Keratinocyte (primary cell): Measurements from ENCODE around the gene TMCO4. TPM values are rescaled to one million over a fixed set of nuclear protein-coding genes. Genes with fewer than 3 reads are reported as not detected.

Experiments used
- DNase-seq: peaks from one replicate; pipeline ENCODE4 v3.0.0-alpha.2; 2011; ENCODE audit warnings: low read depth, missing footprints, low spot score
- FAIRE-seq: peaks from 2 replicates; lab custom pipeline; 2011; peaks lifted over from hg19 to GRCh38; lab: Jason Lieb, UNC
- H2AFZ ChIP-seq: 2 replicates; pipeline ENCODE4 v1.6.0; 2012; ENCODE audit warnings: low read length, control low read depth, inconsistent platforms; ENCODE audit not compliant: control insufficient read depth
- H3K27ac ChIP-seq: 2 replicates; pipeline ENCODE4 v1.5.1; 2011; ENCODE audit warnings: low read length; ENCODE audit not compliant: control insufficient read depth, insufficient read depth
- H3K27me3 ChIP-seq: 3 replicates; pipeline ENCODE4 v1.6.0; 2011; ENCODE audit warnings: low read length; ENCODE audit not compliant: control insufficient read depth, insufficient read depth; ENCODE audit errors: extremely low read depth
- H3K36me3 ChIP-seq, 2 experiments: 2 replicates in 1 of 2; 3 replicates in 1 of 2; pipeline ENCODE4 v1.5.1; 2011; ENCODE audit warnings: low read length in 2 of 2, mild to moderate bottlenecking in 1 of 2; ENCODE audit not compliant: control insufficient read depth in 2 of 2, insufficient read depth in 2 of 2; ENCODE audit errors: extremely low read depth in 1 of 2
- H3K4me1 ChIP-seq: 3 replicates; pipeline ENCODE4 v1.5.1; 2011; ENCODE audit warnings: low read length; ENCODE audit not compliant: control insufficient read depth, insufficient read depth; ENCODE audit errors: extremely low read depth
- H3K4me2 ChIP-seq: 3 replicates; pipeline ENCODE4 v1.6.0; 2011; ENCODE audit warnings: low read depth, low read length; ENCODE audit not compliant: control insufficient read depth, insufficient read depth; ENCODE audit errors: extremely low read depth
- H3K4me3 ChIP-seq, 3 experiments: fragments of 200-600 bp in 1 of 3; sonication (generic) in 1 of 3; 2 replicates in 2 of 3; 3 replicates in 1 of 3; pipeline ENCODE4 v1.5.1; 2011 to 2016; ENCODE audit warnings: low read length in 3 of 3, mild to moderate bottlenecking in 3 of 3, control low read depth in 2 of 3, inconsistent platforms in 1 of 3, low read depth in 1 of 3, mixed read lengths in 1 of 3, mixed run types in 1 of 3, moderate library complexity in 1 of 3; ENCODE audit not compliant: control insufficient read depth in 2 of 3, insufficient read depth in 2 of 3; ENCODE audit errors: extremely low read depth in 1 of 3
- H3K79me2 ChIP-seq: 2 replicates; pipeline ENCODE4 v1.6.0; 2012; ENCODE audit warnings: low read length; ENCODE audit not compliant: control insufficient read depth, insufficient read depth
- H3K9ac ChIP-seq: 3 replicates; pipeline ENCODE4 v1.6.0; 2011; ENCODE audit warnings: low read length; ENCODE audit not compliant: control insufficient read depth, insufficient read depth; ENCODE audit errors: extremely low read depth
- H3K9me1 ChIP-seq: 3 replicates; pipeline ENCODE4 v1.6.0; 2011; ENCODE audit warnings: low read length; ENCODE audit not compliant: control insufficient read depth, insufficient read depth; ENCODE audit errors: extremely low read depth
- H3K9me3 ChIP-seq: 2 replicates; pipeline ENCODE4 v1.5.1; 2012; ENCODE audit warnings: low read depth, low read length; ENCODE audit not compliant: control insufficient read depth
- H4K20me1 ChIP-seq: 3 replicates; pipeline ENCODE4 v1.6.0; 2011; ENCODE audit warnings: low read length; ENCODE audit not compliant: control insufficient read depth, insufficient read depth; ENCODE audit errors: extremely low read depth
- CTCF ChIP-seq, 3 experiments: IDR thresholded peaks in 1 of 3; conservative IDR thresholded peaks in 1 of 3; optimal IDR thresholded peaks in 1 of 3; 2 replicates in 2 of 3; 3 replicates in 1 of 3; pipeline versions ENCODE3 to v1.5.1; 2011; ENCODE audit warnings: low read length in 3 of 3, mild to moderate bottlenecking in 3 of 3, moderate library complexity in 2 of 3, control low read depth in 1 of 3, inconsistent platforms in 1 of 3; ENCODE audit not compliant: insufficient read depth in 2 of 3; ENCODE audit errors: extremely low read depth in 1 of 3
- EZH2 ChIP-seq: IDR thresholded peaks from one replicate; pipeline ENCODE4 v1.6.1; 2012; ENCODE audit warnings: inconsistent platforms, mild to moderate bottlenecking, low read length, moderate library complexity
- dilution Hi-C: fragments of 300-500 bp; cut with MboI; formaldehyde crosslinking; loops from one replicate; pipeline ENCODE4 v1.7.0; 2020; ENCODE audit warnings: low sequenced_read_pairs; ENCODE audit not compliant: extremely low pct_ligation_motif_present
- polyA plus RNA-seq, 5 experiments: library from polyadenylated mRNA; depleted of rRNA in 3 of 5; stranded (reverse) in 3 of 5; stranded (forward) in 1 of 5; unstranded in 1 of 5; fragments of >200 nt; gene quantifications; 1 replicate in 1 of 5; 2 replicates in 3 of 5; 3 replicates in 1 of 5; pipeline versions ENCODE4 v1.2.1 to v1.2.3, GENCODE V29; 2011 to 2012; ENCODE audit warnings: missing spikeins in 2 of 5, low read depth in 1 of 5, low replicate concordance in 1 of 5

The TMCO4 gene
- polyA plus RNA-seq, 1 donor (not counting 4 experiments of a cell fraction or from before 2014, with no cell fraction given), result 1.2 TPM

- Histone ChIP-seq H4K20me1 (no peaks in the 10 kb centered on the region), H3K79me2 (no peaks in the 10 kb centered on the region), H3K4me1 (no peaks in the 10 kb centered on the region), H3K36me3 (no peaks in the 10 kb centered on the region), H3K4me2 (no peak overlapping the region), H3K9me3 (no peaks in the 10 kb centered on the region), H2AFZ (no peak overlapping the region), H3K9ac (no peak overlapping the region), H3K9me1 (no peaks in the 10 kb centered on the region), H3K4me3 (no peak overlapping the region), H3K27ac (no peak overlapping the region), H3K27me3 (peaks cover 4% of the 10 kb centered on the region)
- TF ChIP-seq EZH2 (no peak), CTCF (optimal IDR thresholded peaks at IDR 0.05 in 1 of 3, IDR thresholded peaks at IDR 0.05 in 1 of 3, conservative IDR thresholded peaks at IDR 0.05 in 1 of 3; ENCODE audit: extremely low read depth in 1 of 3, insufficient read depth in 2 of 3, low read length in 3 of 3) (no peak)
- DNase-seq, result no peak
- no peak for FAIRE-seq
- dilution Hi-C loops, result no loop called here
Observed at GRCh38 chr1:19687414-19687813, 112.3 kb downstream of the TMCO4 start.

- Histone ChIP-seq H4K20me1 (no peaks in the 10 kb centered on the region), H3K36me3 (no peaks in the 10 kb centered on the region), H3K79me2 (no peaks in the 10 kb centered on the region), H3K27me3 (peaks cover 4% of the 10 kb centered on the region), H3K9me1 (no peaks in the 10 kb centered on the region), H3K4me2 (no peak overlapping the region), H3K9me3 (no peaks in the 10 kb centered on the region), H3K4me3 (no peak overlapping the region), H2AFZ (no peak overlapping the region), H3K9ac (no peak overlapping the region), H3K4me1 (no peaks in the 10 kb centered on the region), H3K27ac (no peak overlapping the region)
- DNase-seq (no peak), FAIRE-seq (no peak)
- no peak for TF ChIP-seq CTCF (optimal IDR thresholded peaks at IDR 0.05 in 1 of 3, IDR thresholded peaks at IDR 0.05 in 1 of 3, conservative IDR thresholded peaks at IDR 0.05 in 1 of 3; ENCODE audit: extremely low read depth in 1 of 3, insufficient read depth in 2 of 3, low read length in 3 of 3)
- TF ChIP-seq EZH2, result no peak
- dilution Hi-C loops, result no loop called here
Observed at GRCh38 chr1:19685994-19686393, 113.7 kb downstream of the TMCO4 start.
